ENCODE data around the gene TCERG1L.

TCERG1L gene

DNA sequence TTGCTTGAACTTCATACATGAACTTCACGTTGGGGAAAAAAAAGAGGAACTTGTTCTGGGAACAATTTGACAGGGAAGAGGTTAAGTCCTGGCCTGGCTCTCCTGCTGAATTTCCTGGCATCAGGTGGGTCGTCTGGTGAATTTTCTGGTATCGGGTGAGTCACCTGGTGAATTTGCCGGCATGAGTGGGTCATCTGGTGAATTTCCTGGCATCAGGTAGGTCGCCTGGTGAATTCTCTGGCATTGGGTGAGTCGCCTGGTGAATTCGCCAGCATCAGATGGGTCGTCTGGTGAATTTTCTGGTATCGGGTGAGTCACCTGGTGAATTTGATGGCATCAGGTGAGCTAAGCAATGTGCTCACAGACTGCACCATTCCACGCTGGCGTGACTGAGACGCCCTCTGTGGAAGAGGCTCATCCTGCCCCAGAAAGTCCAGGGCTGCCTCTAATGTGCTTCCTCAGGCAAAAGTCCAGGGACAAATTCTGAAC lies 255.4 kb downstream of the TCERG1L start:
- DNase-seq = no peak

DNA sequence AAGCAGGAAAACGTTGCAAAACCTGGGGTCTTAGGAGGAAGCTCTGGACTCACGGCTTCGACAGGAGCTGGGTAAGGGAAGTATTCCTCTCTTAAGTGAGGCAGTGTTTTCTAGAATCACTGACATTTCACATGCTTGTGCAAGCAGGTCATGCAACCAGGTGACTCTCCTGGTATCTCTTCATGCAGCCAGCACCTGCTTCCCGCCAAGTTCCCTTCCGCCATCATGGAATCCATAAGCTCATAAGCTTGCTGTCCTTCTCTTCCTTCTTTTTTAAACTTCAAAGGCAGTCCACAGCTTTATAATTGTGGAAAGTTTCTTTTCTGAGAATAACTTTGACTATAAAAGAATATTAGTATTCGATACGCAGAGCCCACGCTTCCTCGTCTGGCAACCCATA lies 256.1 kb downstream of the TCERG1L start:
- no peak for DNase-seq

DNA sequence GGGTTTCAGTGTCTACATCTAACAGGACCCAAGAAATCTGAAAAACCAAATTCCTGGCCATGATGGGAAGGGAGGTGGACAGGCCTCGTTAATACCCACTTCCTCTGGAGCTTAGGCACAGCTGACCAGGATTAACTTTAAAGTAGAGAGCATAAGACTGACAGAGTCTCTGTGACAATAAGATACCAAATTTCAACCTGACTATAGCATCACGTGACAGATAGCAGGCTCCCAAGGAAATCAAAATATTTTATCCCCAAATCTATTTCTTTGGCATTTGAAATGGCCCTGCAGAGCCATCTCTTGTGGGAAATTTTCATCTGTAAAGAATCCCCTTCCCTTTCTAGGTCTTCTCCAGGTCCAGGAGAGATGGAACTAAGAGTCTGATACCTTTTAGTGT lies 258.3 kb downstream of the TCERG1L start:
- DNase-seq = no peak

DNA sequence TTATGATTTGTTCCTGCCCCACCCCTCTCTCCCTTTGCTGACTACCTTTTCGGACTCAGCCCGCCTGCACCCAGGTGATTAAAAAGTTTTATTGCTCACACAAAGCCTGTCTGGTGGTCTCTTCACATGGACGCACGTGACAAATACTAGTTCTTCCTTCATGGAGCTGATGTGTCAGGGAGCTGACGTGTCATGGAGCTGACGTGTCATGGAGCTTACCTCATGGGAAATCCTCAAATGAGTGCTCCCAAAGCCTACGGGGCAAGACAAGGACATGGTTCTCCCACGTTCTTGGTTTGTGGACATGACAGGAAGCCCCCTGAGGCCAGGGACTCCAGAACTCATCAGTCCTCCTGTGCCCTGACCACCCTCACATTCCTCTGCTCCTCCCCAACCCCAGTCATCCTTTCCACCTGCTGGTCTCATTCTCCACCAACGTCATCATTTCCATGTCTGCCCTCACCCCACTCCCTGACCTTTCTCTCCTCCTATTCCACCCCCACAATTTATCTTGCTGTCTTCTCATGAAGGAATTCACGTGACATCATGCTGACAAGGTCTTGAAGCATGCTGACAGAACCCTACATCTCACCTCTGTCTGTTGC lies 261.3 kb downstream of the TCERG1L start:
- DNase-seq = no peak

DNA sequence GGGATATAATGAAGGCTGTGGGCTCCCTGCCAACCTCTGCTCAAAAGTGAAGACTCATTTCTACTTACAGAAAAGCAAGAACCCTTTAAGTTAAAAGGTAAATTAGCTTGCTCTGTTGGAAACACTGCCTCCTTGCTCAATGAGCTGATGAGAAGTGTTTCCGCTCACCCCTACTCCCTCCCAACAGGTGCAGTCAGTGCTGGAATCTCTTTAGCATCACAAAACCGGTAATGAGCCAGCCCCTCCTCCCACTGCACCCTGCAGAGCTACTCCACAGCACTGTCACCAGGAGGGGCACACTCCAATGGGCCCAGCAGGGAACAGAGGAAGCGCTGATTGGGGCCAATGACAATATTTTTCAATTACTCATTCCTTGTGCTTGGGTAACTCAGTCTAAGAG lies 262.5 kb downstream of the TCERG1L start:
- DNase-seq = no peak

DNA sequence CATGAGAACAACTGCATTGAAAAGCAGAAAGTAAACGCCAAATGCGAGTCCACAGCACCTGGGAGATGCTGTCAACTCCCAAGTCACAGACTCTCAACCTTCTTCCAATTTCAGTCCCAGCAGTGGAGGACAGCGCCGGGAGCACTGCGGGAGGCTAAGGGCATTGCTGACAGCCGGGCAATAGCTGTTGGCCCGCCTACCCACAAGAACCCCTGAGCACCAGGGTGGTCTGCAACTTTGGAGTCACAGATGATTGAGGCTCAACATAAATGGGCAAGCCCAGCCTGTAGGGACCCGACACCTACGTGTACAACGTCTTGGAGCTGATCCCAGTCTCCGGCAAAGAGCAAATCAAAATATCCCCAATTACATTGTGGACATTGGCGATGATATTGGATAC lies 262.9 kb downstream of the TCERG1L start:
- no peak for DNase-seq

DNA sequence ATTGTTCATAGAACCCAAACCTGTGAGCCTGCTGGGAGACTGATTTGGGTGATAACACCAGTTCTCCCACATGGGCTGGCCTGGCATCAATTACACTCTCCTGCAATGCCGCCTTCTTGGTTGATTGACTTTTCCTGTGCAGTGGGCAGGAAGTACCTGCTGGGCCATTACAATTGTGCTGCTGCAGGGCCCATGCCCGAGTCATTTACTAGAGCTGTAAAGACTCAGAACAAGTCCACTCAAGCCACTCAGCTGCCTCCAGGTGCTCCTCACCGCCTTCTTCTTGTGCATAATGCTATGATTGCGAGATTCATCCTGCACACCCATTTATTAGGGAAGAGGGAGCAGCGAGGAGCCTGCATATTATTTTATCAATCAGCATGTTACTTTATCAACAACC lies 264.0 kb downstream of the TCERG1L start:
- no peak for DNase-seq

DNA sequence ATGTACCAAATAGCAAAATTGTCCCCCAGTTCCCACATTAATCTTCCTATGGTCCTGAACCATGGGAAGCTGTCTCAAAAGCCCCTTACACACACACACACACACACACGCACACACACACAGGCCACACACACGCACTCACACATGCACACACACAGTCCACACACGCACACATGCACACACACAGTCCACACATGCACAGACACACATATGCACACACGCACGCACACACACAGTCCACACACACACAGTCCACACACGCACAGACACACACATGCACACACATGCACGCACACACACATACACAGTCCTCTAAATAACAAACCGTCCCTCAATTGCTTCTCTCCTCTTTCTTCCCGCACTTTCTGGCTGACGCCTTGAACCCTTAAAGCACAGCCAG lies 265.3 kb downstream of the TCERG1L start:
- no peak for DNase-seq

DNA sequence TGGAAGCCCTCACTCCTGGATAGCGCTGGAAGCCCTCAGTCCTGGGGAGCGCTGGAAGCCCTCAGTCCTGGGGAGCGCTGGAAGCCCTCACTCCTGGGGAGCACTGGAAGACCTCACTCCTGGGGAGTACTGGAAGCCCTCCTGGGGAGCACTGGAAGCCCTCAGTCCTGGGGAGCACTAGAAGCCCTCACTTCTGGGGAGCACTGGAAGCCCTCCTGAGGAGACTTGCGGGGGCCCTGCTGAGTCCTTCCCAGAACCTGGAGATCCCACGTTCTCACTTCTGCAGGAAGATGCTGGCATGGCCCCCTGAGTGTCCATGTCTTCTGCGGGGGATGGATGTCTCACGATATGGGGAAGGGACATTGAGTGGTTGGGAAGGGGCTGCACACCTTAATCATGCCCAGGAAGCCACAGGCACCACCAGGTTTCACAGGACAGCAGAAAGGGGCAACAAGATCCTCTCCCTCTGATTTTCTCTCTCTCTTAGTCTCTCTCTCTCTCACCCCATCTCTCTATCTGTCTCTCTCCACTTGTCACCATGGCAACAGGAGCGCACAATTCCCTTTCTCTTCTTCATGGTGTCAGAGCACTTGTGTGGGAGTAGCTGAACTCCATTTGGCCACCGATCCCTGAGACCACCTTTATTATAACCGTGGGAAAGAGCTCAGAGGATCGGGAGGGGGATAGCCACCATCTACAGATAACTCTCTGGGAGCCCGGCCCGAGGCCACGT lies 267.0 kb downstream of the TCERG1L start:
- DNase-seq = no peak

DNA sequence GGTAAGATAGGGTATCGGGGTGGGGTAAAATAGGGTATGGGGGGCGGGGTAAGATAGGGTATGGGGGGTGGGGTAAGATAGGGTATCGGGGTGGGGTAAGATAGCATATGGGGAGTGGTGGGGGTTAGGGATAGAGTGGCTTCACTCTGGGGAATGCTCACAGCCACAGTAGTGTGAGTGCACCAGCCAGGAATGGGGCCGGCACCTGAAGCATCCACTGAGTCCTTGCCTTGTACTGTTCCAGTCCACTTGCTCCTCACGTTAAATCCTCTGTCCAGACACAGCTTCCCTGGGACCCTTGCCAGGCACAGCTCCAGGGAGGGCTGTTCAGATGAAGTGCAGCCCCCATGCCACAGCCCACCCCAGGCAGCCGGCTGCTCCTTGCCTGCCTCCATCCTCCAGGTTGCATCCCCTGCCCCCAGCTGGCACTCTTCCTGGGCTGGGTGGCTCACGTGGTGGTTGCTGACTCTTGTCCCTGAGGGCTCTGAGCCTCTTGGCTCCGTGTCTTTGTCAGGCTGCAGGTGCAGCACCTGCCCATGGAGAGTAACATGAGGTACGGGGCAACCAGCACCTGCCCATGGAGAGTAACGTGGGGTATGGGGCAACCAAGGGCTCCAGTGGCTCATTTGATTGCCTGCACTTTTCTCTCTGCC lies 268.4 kb downstream of the TCERG1L start:
- DNase-seq = no peak

Measured in fibroblast of skin of abdomen (primary cell).